ENCODE measurements around the gene GTF3C1. TPM values are rescaled to one million over a fixed set of nuclear protein-coding genes. Genes with fewer than 3 reads are reported as not detected.
A peak's percentile ranks its signal among the peaks of the same experiment; 100 is the strongest.

GTF3C1 gene
- polyA plus RNA-seq (2012; ENCODE audit: low read depth, missing spikeins), result 33.1 TPM

GRCh38 chr16:27549746-27550581 lies at the start of gene GTF3C1, which contains the start of gene KATNIP:
GTF3C1 (minus strand) TSS chr16:27549913; CDS start chr16:27549890, 23 bp downstream.
KATNIP (plus strand) TSS chr16:27550144; CDS start chr16:27550171, 27 bp downstream.
- DNase-seq (ENCODE audit: insufficient read length, low spot score) (peak; percentile 99), FAIRE-seq (peak; percentile 97)
- peak; percentile 68 for TF ChIP-seq POLR2AphosphoS5 (IDR thresholded peaks at IDR 0.05; ENCODE audit: low read depth, low read length)
- no peak for TF ChIP-seq POU2F2 (IDR thresholded peaks at IDR 0.05; ENCODE audit: low read depth, low read length)
- peak; percentile 5; the same call in 1 of the 2 replicates for TF ChIP-seq SPI1 (IDR thresholded peaks at IDR 0.05; ENCODE audit: low read depth, low read length)
- peak; percentile 72 for TF ChIP-seq TAF1 (IDR thresholded peaks at IDR 0.05; ENCODE audit: low read depth, low read length)
- 0 out of 2 replicates have a peak, but pooled peaks have one; percentile 55 for TF ChIP-seq POLR2A (IDR thresholded peaks at IDR 0.05; ENCODE audit: low read depth, low read length)

GRCh38 chr16:27598931-27599565 lies 49.3 kb upstream of the GTF3C1 start:
- DNase-seq (ENCODE audit: insufficient read length, low spot score) (no peak), FAIRE-seq (no peak)
- TF ChIP-seq SPI1 (IDR thresholded peaks at IDR 0.05; ENCODE audit: low read depth, low read length), result no peak
- no peak for TF ChIP-seq POU2F2 (IDR thresholded peaks at IDR 0.05; ENCODE audit: low read depth, low read length)
- no peak for TF ChIP-seq TAF1 (IDR thresholded peaks at IDR 0.05; ENCODE audit: low read depth, low read length)
- TF ChIP-seq POLR2AphosphoS5 (IDR thresholded peaks at IDR 0.05; ENCODE audit: low read depth, low read length), result no peak
- TF ChIP-seq POLR2A (IDR thresholded peaks at IDR 0.05; ENCODE audit: low read depth, low read length), result no peak
- TF ChIP-seq PAX5 (IDR thresholded peaks at IDR 0.05; ENCODE audit: insufficient read depth, low read length, severe bottlenecking), result no peak

GRCh38 chr16:27598220-27598619 lies 48.5 kb upstream of the GTF3C1 start:
- DNase-seq (ENCODE audit: insufficient read length, low spot score) (no peak), FAIRE-seq (no peak)
- TF ChIP-seq PAX5 (IDR thresholded peaks at IDR 0.05; ENCODE audit: insufficient read depth, low read length, severe bottlenecking) (no peak), SPI1 (IDR thresholded peaks at IDR 0.05; ENCODE audit: low read depth, low read length) (no peak), TAF1 (IDR thresholded peaks at IDR 0.05; ENCODE audit: low read depth, low read length) (no peak), POLR2A (IDR thresholded peaks at IDR 0.05; ENCODE audit: low read depth, low read length) (no peak), POU2F2 (IDR thresholded peaks at IDR 0.05; ENCODE audit: low read depth, low read length) (no peak), POLR2AphosphoS5 (IDR thresholded peaks at IDR 0.05; ENCODE audit: low read depth, low read length) (no peak)

GRCh38 chr16:27597361-27597760 lies 47.6 kb upstream of the GTF3C1 start:
- FAIRE-seq (peak; percentile 28), DNase-seq (ENCODE audit: insufficient read length, low spot score) (no peak)

GRCh38 chr16:27596411-27596810 lies 46.7 kb upstream of the GTF3C1 start:
- TF ChIP-seq POLR2A (IDR thresholded peaks at IDR 0.05; ENCODE audit: low read depth, low read length), result no peak
- TF ChIP-seq POU2F2 (IDR thresholded peaks at IDR 0.05; ENCODE audit: low read depth, low read length), result no peak
- TF ChIP-seq POLR2AphosphoS5 (IDR thresholded peaks at IDR 0.05; ENCODE audit: low read depth, low read length), result no peak
- no peak for TF ChIP-seq PAX5 (IDR thresholded peaks at IDR 0.05; ENCODE audit: insufficient read depth, low read length, severe bottlenecking)
- no peak for TF ChIP-seq SPI1 (IDR thresholded peaks at IDR 0.05; ENCODE audit: low read depth, low read length)
- TF ChIP-seq TAF1 (IDR thresholded peaks at IDR 0.05; ENCODE audit: low read depth, low read length), result no peak
- FAIRE-seq, result no peak

More at GRCh38 chr16:27597361-27597760, 47.6 kb upstream of the GTF3C1 start:
- TF ChIP-seq PAX5 (IDR thresholded peaks at IDR 0.05; ENCODE audit: insufficient read depth, low read length, severe bottlenecking) (no peak), TAF1 (IDR thresholded peaks at IDR 0.05; ENCODE audit: low read depth, low read length) (no peak), SPI1 (IDR thresholded peaks at IDR 0.05; ENCODE audit: low read depth, low read length) (no peak)

GRCh38 chr16:27595993-27596392 lies 46.3 kb upstream of the GTF3C1 start:
- FAIRE-seq, result no peak
- no peak for TF ChIP-seq TAF1 (IDR thresholded peaks at IDR 0.05; ENCODE audit: low read depth, low read length)
- no peak for TF ChIP-seq POLR2AphosphoS5 (IDR thresholded peaks at IDR 0.05; ENCODE audit: low read depth, low read length)
- no peak for TF ChIP-seq PAX5 (IDR thresholded peaks at IDR 0.05; ENCODE audit: insufficient read depth, low read length, severe bottlenecking)
- TF ChIP-seq POLR2A (IDR thresholded peaks at IDR 0.05; ENCODE audit: low read depth, low read length), result no peak
- no peak for TF ChIP-seq POU2F2 (IDR thresholded peaks at IDR 0.05; ENCODE audit: low read depth, low read length)
- TF ChIP-seq SPI1 (IDR thresholded peaks at IDR 0.05; ENCODE audit: low read depth, low read length), result no peak
- no peak for DNase-seq (ENCODE audit: insufficient read length, low spot score)

More at GRCh38 chr16:27596411-27596810, 46.7 kb upstream of the GTF3C1 start:
- no peak for DNase-seq (ENCODE audit: insufficient read length, low spot score)

GRCh38 chr16:27595475-27595874 lies 45.8 kb upstream of the GTF3C1 start:
- DNase-seq (ENCODE audit: insufficient read length, low spot score) (no peak), FAIRE-seq (no peak)
- TF ChIP-seq POU2F2 (IDR thresholded peaks at IDR 0.05; ENCODE audit: low read depth, low read length), result no peak
- no peak for TF ChIP-seq SPI1 (IDR thresholded peaks at IDR 0.05; ENCODE audit: low read depth, low read length)
- no peak for TF ChIP-seq PAX5 (IDR thresholded peaks at IDR 0.05; ENCODE audit: insufficient read depth, low read length, severe bottlenecking)
- TF ChIP-seq POLR2AphosphoS5 (IDR thresholded peaks at IDR 0.05; ENCODE audit: low read depth, low read length), result no peak
- TF ChIP-seq POLR2A (IDR thresholded peaks at IDR 0.05; ENCODE audit: low read depth, low read length), result no peak
- TF ChIP-seq TAF1 (IDR thresholded peaks at IDR 0.05; ENCODE audit: low read depth, low read length), result no peak

GRCh38 chr16:27591837-27592236 lies 42.1 kb upstream of the GTF3C1 start:
- TF ChIP-seq SPI1 (IDR thresholded peaks at IDR 0.05; ENCODE audit: low read depth, low read length), result no peak
- no peak for FAIRE-seq

GRCh38 chr16:27588057-27588456 lies 38.3 kb upstream of the GTF3C1 start:
- no peak for TF ChIP-seq POU2F2 (IDR thresholded peaks at IDR 0.05; ENCODE audit: low read depth, low read length)
- TF ChIP-seq POLR2A (IDR thresholded peaks at IDR 0.05; ENCODE audit: low read depth, low read length), result no peak
- no peak for TF ChIP-seq POLR2AphosphoS5 (IDR thresholded peaks at IDR 0.05; ENCODE audit: low read depth, low read length)
- no peak for TF ChIP-seq PAX5 (IDR thresholded peaks at IDR 0.05; ENCODE audit: insufficient read depth, low read length, severe bottlenecking)
- no peak for TF ChIP-seq SPI1 (IDR thresholded peaks at IDR 0.05; ENCODE audit: low read depth, low read length)
- no peak for TF ChIP-seq TAF1 (IDR thresholded peaks at IDR 0.05; ENCODE audit: low read depth, low read length)
- FAIRE-seq (no peak), DNase-seq (ENCODE audit: insufficient read length, low spot score) (no peak)

More at GRCh38 chr16:27591837-27592236, 42.1 kb upstream of the GTF3C1 start:
- DNase-seq (ENCODE audit: insufficient read length, low spot score), result no peak
